DND-41 (cell line): ENCODE results near the gene SNCAIP.

ENCODE experiments used
- ATAC-seq: fragments of 200-7000 bp; cut with Tn5 transposase; 3 replicates; pipeline ENCODE4 v1.9.1; 2021; ENCODE audit warnings: low read depth; ENCODE audit not compliant: insufficient read depth
- DNase-seq: peaks from one replicate; pipeline ENCODE4 v3.0.0-alpha.2; 2020
- H2AFZ ChIP-seq: 2 replicates; pipeline ENCODE4 v1.6.0; 2012; ENCODE audit warnings: low read depth, low read length
- H3K27ac ChIP-seq: 2 replicates; pipeline ENCODE4 v1.5.1; 2012; ENCODE audit warnings: low read length, inconsistent platforms
- H3K27me3 ChIP-seq: fragments of 200-600 bp; sonication (generic); 2 replicates; pipeline ENCODE4 v1.6.0; 2012; ENCODE audit warnings: low read length, mild to moderate bottlenecking, inconsistent platforms; ENCODE audit not compliant: insufficient read depth, poor library complexity
- H3K36me3 ChIP-seq: 2 replicates; pipeline ENCODE4 v1.5.1; 2012; ENCODE audit warnings: low read length, inconsistent platforms; ENCODE audit not compliant: insufficient read depth
- H3K4me1 ChIP-seq: 2 replicates; pipeline ENCODE4 v1.5.1; 2012; ENCODE audit warnings: mild to moderate bottlenecking, low read length; ENCODE audit not compliant: insufficient read depth
- H3K4me2 ChIP-seq: 2 replicates; pipeline ENCODE4 v1.6.0; 2012; ENCODE audit warnings: mild to moderate bottlenecking, moderate library complexity, low read length, inconsistent platforms; ENCODE audit not compliant: insufficient read depth
- H3K4me3 ChIP-seq, 2 experiments: fragments of 200-600 bp in 1 of 2; shearing (Covaris generic) in 1 of 2; 2 replicates each; pipeline ENCODE4 v1.5.1; 2012 to 2016; ENCODE audit warnings: inconsistent platforms in 2 of 2, low read length in 2 of 2, mild to moderate bottlenecking in 2 of 2, low read depth in 1 of 2, moderate library complexity in 1 of 2
- H3K79me2 ChIP-seq: 2 replicates; pipeline ENCODE4 v1.6.0; 2012; ENCODE audit warnings: low read length, inconsistent platforms; ENCODE audit not compliant: insufficient read depth
- H3K9ac ChIP-seq: 2 replicates; pipeline ENCODE4 v1.6.0; 2012; ENCODE audit warnings: low read depth, mild to moderate bottlenecking, inconsistent platforms, low read length, moderate library complexity
- H3K9me3 ChIP-seq: 2 replicates; pipeline ENCODE4 v1.5.1; 2012; ENCODE audit warnings: low read length, moderate library complexity, mild to moderate bottlenecking, inconsistent platforms; ENCODE audit not compliant: insufficient read depth, severe bottlenecking
- H4K20me1 ChIP-seq: 2 replicates; pipeline ENCODE4 v1.6.0; 2012; ENCODE audit warnings: low read length; ENCODE audit not compliant: insufficient read depth
- EZH2 ChIP-seq: IDR thresholded peaks from 3 replicates; pipeline ENCODE4 v1.6.1; 2012; ENCODE audit warnings: borderline replicate concordance, low read depth, mild to moderate bottlenecking, moderate library complexity, low read length, inconsistent platforms; ENCODE audit not compliant: severe bottlenecking
- TF ChIP-seq, protein P1 (sequence below): IDR thresholded peaks from 2 replicates; pipeline ENCODE4 v1.5.1; 2012; ENCODE audit warnings: borderline replicate concordance, low read length, moderate library complexity, mild to moderate bottlenecking; ENCODE audit not compliant: poor library complexity, severe bottlenecking; ENCODE audit errors: extremely low read depth

Gene SNCAIP

DNA sequence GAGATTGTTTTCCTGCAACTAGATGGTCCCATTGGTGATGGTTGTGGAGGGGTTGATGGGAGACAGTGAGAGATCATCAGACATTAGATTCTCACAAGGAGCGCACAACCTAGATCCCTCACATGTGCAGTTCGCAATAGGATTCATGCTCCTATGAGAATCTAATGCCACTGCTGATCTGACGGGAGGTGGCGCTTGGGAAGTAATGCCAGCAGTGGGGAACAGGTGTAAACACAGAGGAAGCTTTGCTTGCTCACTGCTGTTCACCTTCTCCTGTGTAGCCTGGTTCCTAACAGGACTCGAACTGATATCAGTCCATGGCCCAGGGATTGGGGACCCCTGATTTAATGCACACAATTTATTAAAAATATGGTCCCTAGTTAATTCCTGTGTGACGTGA, 18.8 kb downstream of the SNCAIP start:
- ATAC-seq: no peak

DNA sequence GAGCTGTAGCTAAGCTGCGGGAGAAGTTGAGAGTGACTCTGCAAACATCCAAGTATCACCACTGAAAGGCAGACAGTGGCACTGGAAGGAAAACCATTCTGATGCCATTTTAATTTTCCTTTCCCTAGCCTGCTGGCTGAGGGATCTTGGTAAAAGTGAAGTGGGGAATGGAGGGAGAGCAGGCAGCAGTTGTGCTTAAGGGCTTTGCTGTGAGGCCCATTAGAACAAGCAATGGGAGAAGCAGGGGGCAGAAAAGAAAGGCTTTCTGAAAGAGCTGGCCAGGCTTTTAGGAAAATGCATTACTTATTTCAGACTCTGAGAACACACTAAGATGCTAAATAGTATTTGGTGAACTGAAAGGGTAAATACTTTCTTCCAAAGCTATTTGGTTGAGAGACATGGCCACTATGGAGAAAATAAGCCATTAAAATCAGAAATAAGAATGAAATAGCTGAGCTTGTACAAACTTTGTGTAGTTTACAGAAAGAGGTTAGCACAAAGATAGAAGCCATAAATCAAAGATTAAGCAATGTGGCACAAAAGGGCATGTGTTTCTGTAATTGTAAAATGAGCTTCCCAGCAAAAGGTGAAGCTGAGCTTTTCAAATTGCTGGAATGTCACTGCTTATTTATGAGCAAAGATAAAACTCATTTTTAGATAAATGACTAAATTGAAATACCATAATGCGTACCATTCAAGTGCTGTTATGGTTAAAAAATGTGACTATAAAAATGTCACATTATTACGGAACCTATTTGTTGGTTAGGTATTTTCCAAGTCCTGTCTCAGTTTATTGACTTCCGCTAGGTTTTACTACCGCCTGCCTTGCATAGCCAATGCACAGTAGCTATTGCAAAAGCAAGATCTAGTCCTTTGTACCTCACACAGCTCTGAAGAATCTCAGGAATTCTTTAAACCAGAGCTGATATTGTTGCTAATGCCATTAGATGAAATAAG, 20.8 kb downstream of the SNCAIP start:
- H3K27ac ChIP-seq: no peak overlapping the region
- no peak overlapping the region for H3K4me2 ChIP-seq
- no peak for TF ChIP-seq EZH2
- TF ChIP-seq, protein P1, sequence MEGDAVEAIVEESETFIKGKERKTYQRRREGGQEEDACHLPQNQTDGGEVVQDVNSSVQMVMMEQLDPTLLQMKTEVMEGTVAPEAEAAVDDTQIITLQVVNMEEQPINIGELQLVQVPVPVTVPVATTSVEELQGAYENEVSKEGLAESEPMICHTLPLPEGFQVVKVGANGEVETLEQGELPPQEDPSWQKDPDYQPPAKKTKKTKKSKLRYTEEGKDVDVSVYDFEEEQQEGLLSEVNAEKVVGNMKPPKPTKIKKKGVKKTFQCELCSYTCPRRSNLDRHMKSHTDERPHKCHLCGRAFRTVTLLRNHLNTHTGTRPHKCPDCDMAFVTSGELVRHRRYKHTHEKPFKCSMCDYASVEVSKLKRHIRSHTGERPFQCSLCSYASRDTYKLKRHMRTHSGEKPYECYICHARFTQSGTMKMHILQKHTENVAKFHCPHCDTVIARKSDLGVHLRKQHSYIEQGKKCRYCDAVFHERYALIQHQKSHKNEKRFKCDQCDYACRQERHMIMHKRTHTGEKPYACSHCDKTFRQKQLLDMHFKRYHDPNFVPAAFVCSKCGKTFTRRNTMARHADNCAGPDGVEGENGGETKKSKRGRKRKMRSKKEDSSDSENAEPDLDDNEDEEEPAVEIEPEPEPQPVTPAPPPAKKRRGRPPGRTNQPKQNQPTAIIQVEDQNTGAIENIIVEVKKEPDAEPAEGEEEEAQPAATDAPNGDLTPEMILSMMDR: no peak
- no peaks in the 10 kb centered on the region for H3K27me3 ChIP-seq
- no peaks in the 10 kb centered on the region for H3K36me3 ChIP-seq
- no peak for ATAC-seq
- no peaks in the 10 kb centered on the region for H3K9me3 ChIP-seq
- H3K9ac ChIP-seq: no peak overlapping the region
- H3K79me2 ChIP-seq: no peaks in the 10 kb centered on the region
- DNase-seq: no peak
- H3K4me1 ChIP-seq: no peaks in the 10 kb centered on the region
- H3K4me3 ChIP-seq: no peak overlapping the region
- no peaks in the 10 kb centered on the region for H4K20me1 ChIP-seq
- H2AFZ ChIP-seq: no peak overlapping the region

More for the DNA sequence above, 18.8 kb downstream of the SNCAIP start:
- Histone ChIP-seq H3K27ac (no peak overlapping the region), H3K27me3 (no peaks in the 10 kb centered on the region), H3K79me2 (no peaks in the 10 kb centered on the region), H2AFZ (no peak overlapping the region), H4K20me1 (no peaks in the 10 kb centered on the region), H3K4me2 (no peak overlapping the region), H3K9me3 (no peaks in the 10 kb centered on the region), H3K4me3 (no peak overlapping the region), H3K9ac (no peak overlapping the region), H3K36me3 (no peaks in the 10 kb centered on the region), H3K4me1 (no peaks in the 10 kb centered on the region)
- no peak for DNase-seq
- no peak for TF ChIP-seq EZH2
- TF ChIP-seq, protein P1: no peak

DNA sequence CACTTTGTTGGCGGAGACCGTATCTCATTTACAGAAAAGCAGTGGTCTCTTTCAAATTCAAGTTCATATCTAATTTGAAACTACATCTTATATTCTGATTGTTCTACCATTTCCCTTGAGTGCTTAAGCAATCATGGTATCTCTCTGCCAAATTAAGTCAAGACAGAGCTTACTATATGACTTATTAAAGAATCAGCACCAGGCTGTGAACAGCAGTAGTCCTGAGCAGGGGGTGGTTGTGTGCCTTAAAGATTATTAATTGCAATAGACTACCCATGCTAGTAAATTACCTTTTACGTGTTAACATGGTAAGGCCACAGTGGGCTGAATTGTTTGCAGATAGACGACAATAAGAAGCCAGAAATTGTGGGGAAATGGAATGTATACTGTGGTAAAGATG, 21.5 kb downstream of the SNCAIP start:
- Histone ChIP-seq H3K36me3 (no peaks in the 10 kb centered on the region), H3K79me2 (no peaks in the 10 kb centered on the region), H3K4me3 (no peak overlapping the region), H3K27ac (no peak overlapping the region), H3K4me2 (no peak overlapping the region), H4K20me1 (no peaks in the 10 kb centered on the region), H3K4me1 (no peaks in the 10 kb centered on the region), H3K27me3 (no peaks in the 10 kb centered on the region), H3K9ac (no peak overlapping the region), H2AFZ (no peak overlapping the region), H3K9me3 (no peaks in the 10 kb centered on the region)
- no peak for ATAC-seq
- TF ChIP-seq EZH2: no peak
- TF ChIP-seq, protein P1: no peak
- DNase-seq: no peak
